ENCODE results near the gene SHISAL2B.
"Not testable (repeated sequence)": the region's sequence is repeated elsewhere in the genome, so short reads cannot be mapped to it uniquely, and the experiment has no call there.

Gene SHISAL2B

DNA sequence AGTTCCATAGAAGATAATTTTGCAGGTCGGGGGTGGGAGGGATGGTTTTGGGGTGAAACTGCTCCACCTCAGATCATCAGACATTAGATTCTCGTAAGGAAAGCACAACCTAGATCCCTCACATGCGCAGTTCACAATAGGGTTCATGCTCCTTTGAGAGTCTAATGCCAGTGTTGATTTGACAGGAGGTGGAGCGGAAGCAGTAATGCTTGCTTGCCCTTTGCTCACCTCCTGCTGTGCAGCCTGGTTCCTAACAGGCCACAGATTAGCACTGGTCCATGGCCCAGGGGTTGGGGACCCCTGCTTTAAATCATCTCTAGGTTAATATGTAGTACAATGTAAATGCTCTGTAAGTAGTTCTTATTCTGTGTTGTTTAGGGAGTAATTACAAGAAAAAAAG lies 10.5 kb downstream of the SHISAL2B start:
- no peak for DNase-seq (ENCODE audit: low spot score)

DNA sequence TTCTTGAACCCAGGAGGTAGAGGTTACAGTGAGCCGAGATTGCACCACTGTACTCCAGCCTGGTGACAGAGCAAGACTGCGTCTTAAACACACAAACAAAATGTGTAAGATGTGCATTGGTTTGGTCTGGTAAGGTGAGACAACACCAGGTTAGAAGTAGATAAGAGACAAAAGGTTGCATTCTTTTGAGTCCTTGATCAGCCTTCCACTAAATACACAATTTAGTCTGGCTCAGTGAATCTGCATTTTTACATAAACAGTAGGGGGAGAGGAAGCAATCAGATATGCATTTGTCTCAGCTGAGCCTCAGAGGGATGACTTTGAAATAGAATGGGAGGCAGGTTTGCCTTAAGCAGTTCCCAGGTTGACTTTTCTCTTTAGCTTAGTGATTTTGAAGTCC lies 15.8 kb downstream of the SHISAL2B start:
- DNase-seq (ENCODE audit: low spot score), result not testable (repeated sequence)

DNA sequence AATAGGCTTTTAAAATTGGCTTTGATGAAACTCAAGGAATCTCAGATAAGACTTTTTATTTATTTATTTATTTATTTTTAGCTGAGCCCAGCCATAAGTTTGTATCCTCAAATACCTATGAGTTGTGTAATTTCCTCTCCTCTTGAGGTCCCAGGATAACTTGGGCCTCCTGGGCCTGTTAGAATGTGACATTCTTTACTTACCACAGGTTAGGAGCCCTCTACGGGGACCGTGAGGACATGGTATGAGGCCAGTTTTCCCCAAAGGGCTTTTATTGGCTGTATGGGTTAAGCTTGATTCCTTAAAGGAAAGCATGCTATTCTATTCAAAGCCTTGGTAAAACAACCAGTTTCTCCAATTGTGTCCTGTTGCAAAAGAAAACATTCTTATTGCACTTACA lies 16.9 kb downstream of the SHISAL2B start:
- DNase-seq (ENCODE audit: low spot score), result no peak

DNA sequence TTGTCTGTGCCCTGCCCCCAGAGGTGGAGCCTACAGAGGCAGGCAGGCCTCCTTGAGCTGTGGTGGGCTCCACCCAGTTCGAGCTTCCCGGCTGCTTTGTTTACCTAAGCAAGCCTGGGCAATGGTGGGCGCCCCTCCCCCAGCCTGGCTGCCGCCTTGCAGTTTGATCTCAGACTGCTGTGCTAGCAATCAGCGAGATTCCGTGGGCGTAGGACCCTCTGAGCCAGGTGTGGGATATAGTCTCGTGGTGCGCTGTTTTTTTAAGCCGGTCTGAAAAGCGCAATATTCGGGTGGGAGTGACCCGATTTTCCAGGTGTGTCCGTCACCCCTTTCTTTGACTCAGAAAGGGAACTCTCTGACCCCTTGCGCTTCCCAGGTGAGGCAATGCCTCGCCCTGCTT lies 24.2 kb downstream of the SHISAL2B start:
- not testable (repeated sequence) for DNase-seq (ENCODE audit: low spot score)

DNA sequence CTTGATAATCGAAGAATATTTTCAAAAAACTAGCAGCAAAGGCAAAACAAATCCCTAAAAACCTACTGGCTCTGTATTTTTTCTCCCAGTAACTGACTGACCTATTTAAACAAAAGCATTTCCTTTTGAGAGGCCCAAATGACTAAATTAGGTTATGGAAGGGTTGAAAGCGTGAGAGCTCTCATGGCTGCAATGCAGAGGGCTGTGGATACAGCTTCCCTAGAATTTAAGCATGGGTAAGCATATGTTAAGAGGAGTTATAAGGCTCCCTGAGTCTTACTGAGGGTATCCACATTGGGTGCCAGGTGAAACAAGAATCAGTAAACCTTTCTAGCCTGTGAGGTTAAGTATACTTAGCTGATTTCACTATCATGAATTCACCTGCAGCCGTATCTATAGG lies 32.3 kb downstream of the SHISAL2B start:
- no peak for DNase-seq (ENCODE audit: low spot score)

DNA sequence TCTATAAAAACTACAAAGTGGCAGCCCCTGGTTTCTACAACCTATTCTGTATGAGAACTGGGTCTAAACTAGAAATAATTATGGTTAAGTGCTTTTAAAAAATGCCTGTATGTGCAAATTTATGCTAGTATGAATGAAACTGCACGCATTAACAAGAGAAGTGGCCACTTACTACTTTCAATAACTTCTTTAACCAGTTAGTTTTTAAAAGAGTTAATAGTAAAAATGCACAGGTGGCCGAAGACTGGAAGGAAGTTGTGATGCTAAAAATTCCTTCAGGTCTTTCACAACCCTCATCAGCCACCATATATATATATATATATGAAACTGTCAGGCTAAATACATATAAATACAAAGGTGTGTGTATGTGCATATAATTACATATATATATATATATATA lies 36.8 kb downstream of the SHISAL2B start:
- DNase-seq (ENCODE audit: low spot score), result no peak

DNA sequence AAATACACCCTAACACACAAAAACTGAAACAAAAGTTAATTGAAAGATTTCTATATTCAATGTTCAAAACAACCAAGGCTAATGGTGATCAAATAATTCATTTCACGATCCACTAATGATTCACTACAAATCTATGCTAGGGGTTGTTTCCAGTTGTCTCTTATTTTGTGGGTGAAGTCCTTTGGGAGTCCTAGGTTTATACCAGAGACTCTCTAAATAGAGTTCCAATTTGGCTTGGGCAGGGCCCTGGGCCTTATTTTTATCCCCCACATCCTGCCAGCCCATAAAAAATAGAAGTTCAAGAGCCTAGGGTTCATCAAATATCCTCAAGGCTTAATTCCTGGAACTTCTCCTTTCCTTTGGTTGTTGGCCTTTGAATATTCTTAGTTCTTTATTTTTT lies 52.1 kb downstream of the SHISAL2B start:
- DNase-seq (ENCODE audit: low spot score), result no peak

DNA sequence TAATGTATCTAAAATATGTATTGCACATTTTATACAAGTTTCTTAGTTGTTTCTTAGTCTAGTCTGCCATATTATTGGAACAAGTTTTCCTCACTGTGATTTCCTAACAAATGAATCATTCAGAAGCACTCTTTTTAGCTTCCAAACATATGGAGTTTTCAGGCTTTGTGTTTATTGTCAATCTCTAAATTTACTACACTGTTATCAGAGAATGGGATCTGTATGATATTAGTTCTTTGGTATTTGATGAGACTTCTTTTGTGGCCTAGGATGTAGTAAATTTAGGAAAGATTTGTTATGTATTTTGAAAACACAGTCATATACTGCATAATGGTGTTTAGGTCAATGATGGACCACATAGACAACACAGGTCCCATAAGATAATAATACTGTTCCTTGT lies 52.5 kb downstream of the SHISAL2B start:
- DNase-seq (ENCODE audit: low spot score), result no peak

DNA sequence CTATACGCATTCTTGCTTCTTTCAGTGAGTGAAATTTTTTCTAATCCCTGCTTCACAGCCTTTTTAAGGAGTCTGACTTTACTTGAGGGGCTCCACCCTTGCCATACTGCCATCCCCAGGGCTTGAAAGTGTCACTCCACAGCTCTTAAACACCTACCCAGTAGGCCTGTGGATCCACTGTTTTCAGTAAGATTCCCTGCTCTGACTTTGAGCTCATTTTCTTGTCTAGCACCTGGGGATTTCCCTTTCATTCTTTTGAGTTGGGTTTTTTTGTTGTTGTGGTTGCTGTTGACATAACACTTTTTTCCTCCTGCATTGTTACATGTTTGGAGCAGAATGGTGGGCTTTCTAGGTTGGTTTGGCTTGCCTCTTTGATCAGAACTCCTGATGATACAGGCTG lies 54.6 kb downstream of the SHISAL2B start:
- DNase-seq (ENCODE audit: low spot score), result no peak

DNA sequence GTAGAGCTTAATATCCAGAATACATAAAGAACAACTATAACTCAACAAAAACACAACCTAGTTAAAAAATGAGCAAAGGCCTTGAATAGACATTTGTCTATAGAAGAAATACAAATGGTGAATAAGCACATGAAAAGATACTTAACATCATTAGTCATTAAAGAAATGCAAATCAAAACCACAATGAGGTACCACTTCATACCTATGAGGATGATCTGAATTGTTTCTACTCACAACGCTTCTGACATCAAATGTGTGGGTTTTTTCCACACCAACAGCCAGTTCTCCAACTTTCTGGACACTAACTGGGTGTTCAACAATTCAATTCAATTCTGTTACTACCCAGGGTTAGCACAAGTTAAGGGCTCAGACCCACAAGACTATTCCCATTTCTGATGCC lies 56.1 kb downstream of the SHISAL2B start:
- DNase-seq (ENCODE audit: low spot score), result no peak

DNA sequence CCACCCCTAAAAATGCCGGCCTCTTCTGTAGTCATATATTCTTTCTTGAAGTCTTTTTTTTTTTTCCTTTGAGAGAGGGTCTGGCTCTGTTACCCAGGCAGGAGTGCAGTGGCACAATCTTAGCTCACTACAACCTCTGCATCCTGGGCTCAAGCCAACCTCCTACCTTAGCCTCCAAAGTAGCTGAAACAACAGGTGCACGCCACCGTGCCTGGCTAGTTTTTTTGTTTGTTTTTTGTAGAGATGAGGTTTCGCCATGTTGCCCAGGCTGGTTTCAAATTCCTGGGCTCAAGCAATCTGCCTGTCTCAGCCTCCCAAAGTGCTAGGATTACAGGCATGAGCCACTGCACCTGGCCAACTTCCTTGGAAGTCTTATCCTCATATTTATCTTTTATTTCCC lies 59.1 kb downstream of the SHISAL2B start:
- no peak for DNase-seq (ENCODE audit: low spot score)

DNA sequence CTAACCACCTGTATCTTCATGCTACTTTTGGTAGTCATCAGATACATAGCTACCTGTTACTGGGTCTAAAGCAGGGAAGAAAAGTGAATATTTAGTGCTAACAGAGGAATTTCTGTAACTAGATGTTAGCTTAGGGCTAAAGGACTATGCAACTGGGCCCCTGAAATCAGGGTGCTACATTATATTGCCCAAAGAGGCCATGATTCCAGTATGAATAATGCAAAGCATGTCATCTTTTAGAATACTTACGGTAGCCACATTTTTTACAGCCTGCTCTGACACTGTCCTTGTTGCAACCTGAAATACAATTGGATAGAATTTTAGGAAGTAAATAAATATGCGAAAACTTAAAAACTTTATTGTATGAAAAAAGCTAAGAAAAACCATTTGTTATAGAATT lies 63.8 kb downstream of the SHISAL2B start:
- no peak for DNase-seq (ENCODE audit: low spot score)

DNA sequence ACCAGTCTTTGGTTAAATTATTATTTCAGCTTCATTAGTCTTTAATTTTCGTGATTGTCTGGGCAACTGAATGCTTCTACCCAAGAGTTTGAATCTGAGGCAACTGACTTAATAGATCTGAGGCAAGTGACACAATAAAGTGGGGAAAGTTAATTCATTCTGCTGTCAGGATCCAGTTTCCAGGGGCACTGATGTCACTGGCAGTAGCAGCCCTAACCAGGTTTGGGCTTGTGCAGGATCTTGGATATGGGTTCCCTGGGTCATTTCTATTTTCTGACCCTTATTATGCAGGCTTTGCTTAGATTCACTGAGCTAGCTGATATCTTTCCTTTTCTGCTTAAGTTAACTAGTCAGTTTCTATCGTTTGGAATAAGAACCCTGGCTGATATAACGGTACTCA lies 68.6 kb downstream of the SHISAL2B start:
- DNase-seq (ENCODE audit: low spot score), result no peak

DNA sequence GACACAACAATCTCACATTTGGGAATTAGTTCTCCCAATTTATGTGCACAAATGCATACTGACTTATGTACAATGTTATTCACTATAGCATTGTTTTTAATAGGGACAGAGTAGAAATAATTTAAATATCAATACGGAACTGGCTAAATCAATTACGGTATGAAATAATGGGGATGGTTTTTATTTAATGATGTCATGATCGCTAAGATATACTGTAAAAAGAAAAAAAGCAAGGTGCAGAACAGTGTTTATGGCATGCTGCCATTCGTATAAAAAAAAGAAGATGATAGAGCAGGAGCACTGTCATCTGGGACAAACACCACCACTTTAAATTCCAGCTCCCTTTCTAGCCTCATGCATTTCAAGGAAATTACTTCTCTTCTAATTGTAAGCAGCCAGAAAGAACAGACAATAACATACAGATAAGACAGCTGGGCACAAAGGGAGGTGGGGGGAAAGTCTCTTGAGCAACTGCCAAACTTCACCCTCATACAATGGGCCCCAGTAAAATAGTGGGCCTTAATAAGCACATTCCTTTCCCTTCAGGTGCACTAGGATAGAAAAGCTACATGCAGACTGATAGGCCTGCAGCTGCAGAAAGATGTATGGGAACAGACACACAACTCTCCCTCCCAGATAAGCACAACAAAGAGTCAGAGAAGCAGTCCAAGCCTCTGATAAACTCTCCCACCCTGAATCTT lies 69.8 kb downstream of the SHISAL2B start:
- DNase-seq (ENCODE audit: low spot score), result no peak

DNA sequence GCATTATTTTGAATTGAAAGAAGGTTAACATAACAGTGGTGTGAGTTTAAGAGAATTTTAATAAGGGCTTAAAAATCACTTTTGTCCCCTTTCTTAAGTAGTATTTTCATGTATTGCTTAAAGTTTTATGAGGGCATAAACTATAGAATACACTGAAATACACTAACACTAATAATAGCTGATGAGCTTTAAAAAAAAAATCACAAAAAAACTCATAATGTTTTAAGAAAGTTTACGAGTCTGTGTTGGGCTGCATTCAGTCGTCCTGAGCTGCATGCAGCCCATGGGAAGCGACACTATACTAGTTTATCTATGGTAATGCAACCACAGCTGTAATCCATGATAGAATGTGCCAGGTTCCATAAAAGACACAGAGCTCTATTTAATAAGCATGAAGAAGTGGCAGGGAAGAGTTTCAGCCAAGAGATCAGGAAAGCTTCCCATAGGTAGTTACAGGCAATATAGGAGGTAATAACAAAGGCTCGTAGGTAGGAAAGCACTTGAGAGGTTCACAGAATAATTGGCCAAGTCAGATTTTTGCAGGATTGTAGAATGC lies 73.7 kb downstream of the SHISAL2B start:
- DNase-seq (ENCODE audit: low spot score), result no peak

DNA sequence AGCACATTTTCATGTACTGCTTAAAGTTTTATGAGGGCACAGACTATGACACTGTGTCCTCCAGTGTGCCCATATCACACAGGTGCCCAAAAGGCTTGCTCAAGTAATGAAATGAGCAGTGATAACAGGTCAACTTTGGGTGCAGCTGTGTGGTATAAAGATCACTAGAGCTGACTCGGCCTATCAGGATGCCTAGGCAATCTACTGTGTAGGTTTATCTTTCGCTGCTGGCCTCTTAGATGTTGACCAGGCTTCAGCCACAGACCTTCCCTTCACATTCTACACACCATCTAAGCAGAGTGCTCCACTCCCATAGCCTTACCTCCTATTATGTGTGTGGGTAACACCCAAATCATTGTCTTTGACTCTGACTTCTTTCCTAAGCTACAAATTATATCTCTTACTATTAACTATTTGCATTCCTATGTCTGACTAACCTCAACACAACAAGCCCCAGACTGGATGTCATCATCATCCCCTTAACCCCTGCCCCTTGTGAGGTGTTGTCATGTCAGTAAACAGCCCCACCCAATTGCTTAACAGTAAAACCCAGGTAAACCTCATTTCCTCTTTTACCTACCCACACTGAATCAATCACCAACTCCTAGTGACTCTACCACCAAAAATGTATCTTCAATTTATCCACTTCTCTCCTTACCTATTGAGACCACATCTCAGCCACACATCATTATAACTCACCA lies 75.7 kb downstream of the SHISAL2B start:
- DNase-seq (ENCODE audit: low spot score), result no peak

DNA sequence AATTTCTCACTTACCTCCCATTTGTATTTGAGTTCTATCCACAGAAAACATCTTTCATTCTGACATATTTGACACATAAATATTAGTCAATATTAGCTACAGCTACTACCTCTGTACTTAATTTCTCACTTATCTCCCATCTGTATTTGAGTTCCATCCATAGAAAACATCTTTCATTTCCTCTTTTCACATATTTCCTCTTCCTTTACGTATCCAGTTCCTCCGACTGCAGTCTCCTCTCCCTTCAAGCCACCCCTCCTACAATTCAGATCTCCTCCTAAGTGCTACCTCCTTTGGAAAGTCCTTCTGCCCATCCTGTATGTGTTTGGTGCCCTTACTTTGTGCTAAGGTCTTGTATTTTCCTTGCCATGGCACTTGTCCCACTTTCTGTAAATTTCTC lies 76.6 kb downstream of the SHISAL2B start:
- no peak for DNase-seq (ENCODE audit: low spot score)

Data from cerebellar cortex (tissue), 1 donor.